Cerebellar nuclear complex (tissue), 1 donor: Measurements from ENCODE around the gene MUL1.

ENCODE experiments used
- DNase-seq, 2 experiments: peaks; one replicate each; lab custom pipeline; 2025; lab: John Stamatoyannopoulos, UW

MUL1 gene

DNA sequence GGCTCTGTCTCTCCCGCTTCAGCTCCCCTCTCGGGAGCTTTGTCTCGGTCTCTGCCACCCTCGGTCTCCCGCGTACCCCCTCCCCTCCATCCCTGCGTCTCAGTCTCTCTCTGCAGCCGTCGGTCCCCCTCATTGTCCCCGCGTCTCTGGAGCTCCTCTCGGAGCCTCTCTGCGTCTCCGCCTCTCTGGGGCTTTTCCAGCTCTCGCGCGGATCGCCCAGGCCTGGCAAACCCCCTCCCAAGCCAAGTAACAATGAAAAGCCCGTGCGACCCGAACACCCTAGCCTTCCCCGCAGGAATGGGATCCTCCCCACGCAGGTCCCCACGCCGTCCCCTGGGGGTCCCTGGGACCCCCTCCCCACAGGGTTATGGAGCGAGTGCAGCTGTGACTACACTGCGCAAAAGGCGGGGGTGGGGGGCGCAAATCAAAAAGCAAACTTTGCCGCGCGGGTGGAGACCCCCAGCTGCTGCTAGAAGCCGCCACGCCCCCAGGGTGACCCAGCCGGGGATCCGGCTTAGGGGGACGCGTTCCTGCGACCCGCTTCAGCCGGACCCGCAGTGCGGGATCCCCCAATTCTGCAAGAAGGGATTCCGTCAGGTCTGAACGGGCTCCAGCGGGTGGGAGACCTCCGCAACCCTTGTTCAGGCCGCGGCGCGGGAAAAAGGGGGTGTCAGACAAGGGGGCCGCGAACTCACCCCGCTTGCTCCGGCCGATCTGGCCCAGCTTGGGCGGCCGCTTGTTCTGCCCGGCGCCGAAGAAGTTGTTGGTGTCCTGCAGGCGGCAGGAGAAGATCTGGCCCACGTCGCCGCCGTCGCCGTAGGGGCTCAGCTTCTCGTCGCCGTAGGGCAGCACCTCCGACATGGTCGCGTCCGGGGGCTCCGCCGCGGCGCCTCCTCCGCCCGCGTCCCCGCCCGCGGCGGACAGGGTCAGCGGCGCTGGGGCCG lies 23.2 kb downstream of the MUL1 start:
- DNase-seq, result no peak

DNA sequence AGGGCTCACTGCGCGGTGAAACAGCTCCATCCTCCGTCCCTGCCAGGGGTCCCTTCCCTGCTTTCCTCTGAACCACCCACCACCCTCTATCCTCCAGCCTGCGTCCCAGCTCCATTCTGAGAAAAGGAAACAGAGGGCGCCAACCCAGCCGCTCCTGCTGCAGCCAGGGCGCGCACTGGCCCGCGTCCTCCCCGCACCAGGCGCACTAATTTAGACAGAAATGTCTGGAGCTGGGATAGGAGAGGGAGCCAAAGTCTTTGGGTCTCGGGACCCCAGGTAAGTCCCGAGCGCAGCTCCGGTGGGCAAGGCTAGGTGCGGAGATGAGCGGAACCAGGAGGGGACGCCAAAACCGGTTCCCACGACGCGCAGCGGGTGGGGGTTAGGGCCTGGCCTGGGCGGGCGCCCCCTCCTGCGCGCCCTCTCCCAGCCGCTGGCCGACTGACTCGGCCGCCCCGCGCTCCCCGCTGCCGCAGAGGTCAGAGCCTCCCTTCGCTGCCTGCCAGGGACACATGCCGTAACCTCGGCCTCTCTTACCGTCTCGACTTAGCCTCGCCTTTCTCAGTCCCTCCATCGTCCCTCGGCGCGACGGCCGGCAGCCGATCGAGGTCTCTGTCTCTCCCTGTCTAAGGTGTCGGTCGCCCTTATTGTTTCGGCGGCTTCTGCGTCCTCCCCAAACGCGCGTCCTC lies 24.0 kb downstream of the MUL1 start:
- DNase-seq, result no peak

GRCh38 chr1:20483098-20483832 lies 24.7 kb downstream of the MUL1 start:
- DNase-seq, result no peak

GRCh38 chr1:20481643-20482498 lies 26.1 kb downstream of the MUL1 start:
- DNase-seq, result no peak

DNA sequence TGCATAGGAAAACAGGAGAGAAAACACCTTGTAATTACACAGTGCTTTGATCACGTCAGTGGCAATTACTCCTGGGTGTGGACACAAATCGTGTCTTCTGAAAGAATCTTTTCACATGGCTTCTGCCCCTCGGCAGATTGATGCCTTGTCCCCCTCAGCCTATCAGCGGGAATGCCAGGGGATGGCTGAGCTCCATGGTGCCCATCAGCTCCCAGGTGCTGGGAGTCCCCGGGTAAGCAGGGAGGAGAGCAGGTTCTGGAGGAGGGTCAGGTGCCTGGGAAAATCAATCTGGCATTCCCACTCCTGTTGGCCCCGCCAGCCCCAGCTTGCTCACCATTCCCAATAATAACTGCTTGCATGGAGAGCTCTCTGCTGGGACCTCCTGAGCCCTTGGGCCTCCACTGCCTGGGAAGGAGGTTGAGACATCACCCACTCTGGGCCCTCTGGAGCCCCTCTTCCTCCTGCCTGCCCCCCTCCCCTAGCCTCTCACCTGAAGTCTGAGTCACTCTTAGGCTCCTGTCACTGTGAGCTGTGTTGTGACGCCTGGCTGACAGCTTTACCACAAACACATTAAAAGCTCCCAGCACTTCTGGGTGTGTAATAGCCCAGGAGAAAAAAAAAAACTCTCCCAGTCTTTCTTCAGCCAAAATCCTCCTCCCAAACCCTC lies 26.9 kb downstream of the MUL1 start:
- no peak for DNase-seq

DNA sequence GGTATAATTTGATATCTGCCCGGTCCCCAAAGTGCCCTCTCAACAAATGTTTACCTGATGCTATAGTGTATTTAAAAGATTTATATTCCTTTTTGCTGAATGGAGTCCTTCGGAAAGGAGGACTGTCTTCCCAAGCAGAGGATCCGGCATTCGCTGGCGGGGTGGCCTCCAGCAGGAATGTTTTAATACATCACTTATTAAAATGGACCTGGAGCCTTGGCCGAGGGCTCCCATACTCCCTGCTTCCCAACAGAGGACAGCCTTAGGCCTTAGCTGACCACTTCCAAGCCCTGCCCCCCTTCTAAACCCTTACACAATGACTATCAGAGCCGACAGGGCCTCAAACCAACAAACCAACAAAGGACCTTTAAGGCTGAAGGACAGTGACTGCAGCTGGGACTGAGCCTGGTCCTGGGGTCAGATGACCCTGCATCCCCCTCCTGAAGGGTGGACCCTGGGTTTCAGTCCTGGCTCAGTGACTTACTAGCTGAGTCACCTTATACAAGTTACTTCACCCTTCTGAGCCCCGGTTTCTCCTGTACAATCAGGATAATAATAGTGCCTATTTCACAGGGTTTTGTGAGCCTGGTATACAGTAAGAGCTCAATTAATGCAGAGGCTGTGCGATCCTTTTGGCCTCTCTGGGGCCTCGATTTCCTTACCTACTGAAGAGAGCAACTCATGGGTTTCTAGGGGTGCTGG lies 27.6 kb downstream of the MUL1 start:
- no peak for DNase-seq

- no peak for DNase-seq
These were observed 28.1 kb downstream of the MUL1 start for GRCh38 chr1:20479840-20480239.

DNA sequence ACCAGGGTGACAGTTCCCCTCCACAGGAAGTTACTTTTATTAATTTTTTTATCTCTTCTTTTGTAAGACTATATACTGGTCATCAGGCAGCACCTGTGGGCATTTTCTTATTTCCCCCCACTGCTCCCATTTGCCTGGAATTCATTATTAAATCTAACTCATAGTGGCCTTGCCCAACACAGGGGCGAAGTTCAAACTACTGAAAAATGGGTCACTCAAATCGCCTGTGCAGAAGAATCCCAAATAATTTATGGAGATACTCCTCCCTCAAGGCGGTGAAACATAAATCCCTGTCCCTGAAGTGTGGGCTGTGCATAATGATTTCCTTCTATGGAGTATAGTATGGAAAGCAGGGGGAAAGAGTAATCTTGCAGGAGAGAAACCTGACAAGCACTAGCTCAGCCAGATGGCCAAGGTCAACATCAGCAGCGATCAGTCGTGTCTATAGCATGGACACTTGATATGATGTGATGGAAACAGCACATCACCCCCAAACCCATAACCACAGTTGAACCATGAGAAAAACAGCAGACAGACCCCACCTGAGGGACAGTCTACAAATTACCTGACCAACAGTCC lies 29.8 kb downstream of the MUL1 start:
- DNase-seq, result no peak

- no peak for DNase-seq
These were observed 30.4 kb downstream of the MUL1 start for GRCh38 chr1:20477348-20478056.

GRCh38 chr1:20476265-20477038 lies 31.5 kb downstream of the MUL1 start:
- DNase-seq, result no peak

DNA sequence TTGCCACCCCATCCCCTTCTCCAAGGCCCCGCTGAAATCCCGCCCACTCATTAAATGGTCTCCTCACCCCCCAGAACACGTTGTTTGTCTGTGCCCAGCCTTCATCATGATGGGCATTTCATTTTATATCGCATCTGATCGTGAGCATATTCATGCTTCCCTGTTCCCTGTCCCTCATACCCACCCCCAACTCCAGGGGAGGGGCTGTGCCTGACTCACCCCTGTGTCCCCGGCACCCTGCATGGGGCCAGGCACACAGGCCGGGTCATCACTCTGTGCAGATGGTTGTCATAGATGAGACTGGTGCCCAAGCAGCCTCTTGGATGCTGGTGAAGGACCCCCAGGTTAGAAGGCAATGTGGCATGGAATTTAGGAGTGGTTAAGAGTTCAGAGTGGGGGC lies 33.0 kb downstream of the MUL1 start:
- DNase-seq, result no peak

DNA sequence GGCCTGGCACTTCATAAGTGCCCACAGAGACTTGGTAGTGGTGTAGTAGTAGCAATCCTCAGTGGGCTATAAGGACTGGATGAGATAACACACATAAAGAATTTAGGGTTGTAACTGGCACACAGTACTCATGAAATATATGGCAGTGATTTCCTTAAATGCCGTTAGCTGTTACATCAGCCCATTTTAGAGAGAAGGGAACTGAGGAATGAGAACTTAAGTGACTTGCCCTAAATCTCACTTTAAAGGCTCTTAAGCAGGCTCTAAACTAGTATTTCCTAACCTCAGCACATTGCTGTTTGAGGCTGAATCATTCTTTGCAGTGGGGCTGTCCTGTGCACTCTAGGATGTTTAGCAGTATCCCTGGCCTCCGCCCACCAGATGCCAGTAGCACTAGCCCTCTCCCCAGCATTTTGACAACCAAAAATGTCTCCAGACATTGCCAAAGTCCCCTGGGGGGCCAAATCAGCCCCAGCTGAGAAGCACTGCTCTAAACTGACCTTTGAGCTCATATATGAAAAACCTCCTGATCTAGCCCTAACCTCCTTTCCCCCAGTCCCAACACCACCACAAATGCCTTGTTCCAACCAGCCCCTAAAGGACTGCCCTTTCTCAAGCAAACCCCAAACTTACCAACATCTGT lies 33.5 kb downstream of the MUL1 start:
- DNase-seq, result no peak

- DNase-seq, result no peak
These were observed 34.1 kb downstream of the MUL1 start for GRCh38 chr1:20473894-20474293.

- DNase-seq, result no peak
These were observed 34.9 kb downstream of the MUL1 start for GRCh38 chr1:20472860-20473711.

GRCh38 chr1:20472121-20472520 lies 35.8 kb downstream of the MUL1 start:
- no peak for DNase-seq

- DNase-seq, result no peak
These were observed 37.8 kb downstream of the MUL1 start for GRCh38 chr1:20470194-20470593.

GRCh38 chr1:20469406-20470076 lies 38.4 kb downstream of the MUL1 start:
- DNase-seq, result no peak
